Aorta (tissue), 5 donors: ENCODE data around the gene THRB. TPM values are rescaled to one million over a fixed set of nuclear protein-coding genes. Genes with fewer than 3 reads are reported as not detected.

ENCODE experiments used
- ATAC-seq: fragments of 200-7000 bp; cut with Tn5 transposase; one replicate; pipeline ENCODE4 v1.9.1; 2022; ENCODE audit warnings: moderate library complexity; ENCODE audit not compliant: low FRiP score
- DNase-seq, 2 donors: peaks; one replicate each; pipeline ENCODE4 v3.0.0-alpha.2; 2020
- H3K27ac ChIP-seq, 2 donors: one replicate each; pipeline ENCODE4 v1.5.1; 2013; ENCODE audit warnings: low read length in 2 of 2, mild to moderate bottlenecking in 2 of 2, moderate library complexity in 2 of 2, control low read depth in 1 of 2, inconsistent platforms in 1 of 2, low read depth in 1 of 2
- H3K27me3 ChIP-seq, 2 donors: one replicate each; pipeline ENCODE4 v1.6.1; 2013; ENCODE audit warnings: control low read depth in 1 of 2, low read length in 1 of 2, mild to moderate bottlenecking in 1 of 2, moderate library complexity in 1 of 2; ENCODE audit not compliant: insufficient read depth in 2 of 2, control insufficient read depth in 1 of 2
- H3K36me3 ChIP-seq, 2 donors: one replicate each; pipeline ENCODE4 v1.6.1; 2013; ENCODE audit warnings: control low read depth in 1 of 2, low read length in 1 of 2, mild to moderate bottlenecking in 1 of 2; ENCODE audit not compliant: insufficient read depth in 2 of 2, control insufficient read depth in 1 of 2
- H3K4me1 ChIP-seq, 2 donors: one replicate each; pipeline ENCODE4 v1.6.1; 2013; ENCODE audit warnings: low read length in 2 of 2, control low read depth in 1 of 2, mild to moderate bottlenecking in 1 of 2, moderate library complexity in 1 of 2; ENCODE audit not compliant: insufficient read depth in 2 of 2, control insufficient read depth in 1 of 2
- H3K4me3 ChIP-seq, 2 donors: one replicate each; pipeline ENCODE4 v1.5.1; 2013; ENCODE audit warnings: low read length in 2 of 2, control low read depth in 1 of 2, mild to moderate bottlenecking in 1 of 2
- H3K9me3 ChIP-seq: one replicate; pipeline ENCODE4 v1.6.1; 2013; ENCODE audit warnings: mild to moderate bottlenecking, low read length; ENCODE audit not compliant: control insufficient read depth
- WGBS, 2 donors: extraction: QIAGEN DNeasy Blood & Tissue Kit; methylation state at CpG; one replicate each; pipeline ENCODE4 v1.1.7; 2013; 5-methylcytosine and 5-hydroxymethylcytosine counted together
- intact Hi-C, 2 donors: fragments of 100-400 bp; cut with DNase I; formaldehyde crosslinking; loops; one replicate each; pipeline versions ENCODE4 v1.14.2 to v1.15.0; 2022
- polyA plus RNA-seq, 2 donors: library from polyadenylated mRNA; stranded (reverse); fragments of 200-250 nt; gene quantifications; one replicate each; pipeline ENCODE4 v1.2.3, GENCODE V29; 2013
- total RNA-seq, 2 donors: library from RNA; stranded (reverse); fragmentation: NEBNext Ultra II Directional; extraction: Animal tissue kit (Norgen Biotek cat#: 25700); gene quantifications; one replicate each; pipeline ENCODE4 v1.2.1, GENCODE V29; 2021
- donor health status: healthy with polysubstance abuse.
- donor health status: Bipolar disorder and iron deficiency.
- donor health status: DM: no; HTN: no; CAD: no.
- donor health status: DM: no; HTN: no; CAD: no.
- donor health status: DM: yes; HTN: yes; CAD: no.

Gene THRB
- total and polyA plus RNA-seq, 4 donors = 20.2 to 77.9 (median 42.8) TPM

GRCh38 chr3:24520101-24520495 lies 25.4 kb upstream of the THRB start:
- Histone ChIP-seq H3K9me3 (no peaks in the 10 kb centered on the region), H3K27me3 (no peaks in the 10 kb centered on the region), H3K27ac (no peak overlapping the region), H3K4me3 (no peak overlapping the region), H3K4me1 (peaks cover 0 to 4% of the 10 kb centered on the region in 2 donors), H3K36me3 (no peaks in the 10 kb centered on the region)
- 94 to 99% methylated on average over 2 of the region's 2 CpGs for WGBS, 2 donors
- ATAC-seq (no peak), DNase-seq (no peak)
- intact Hi-C loops = no loop called here

DNA sequence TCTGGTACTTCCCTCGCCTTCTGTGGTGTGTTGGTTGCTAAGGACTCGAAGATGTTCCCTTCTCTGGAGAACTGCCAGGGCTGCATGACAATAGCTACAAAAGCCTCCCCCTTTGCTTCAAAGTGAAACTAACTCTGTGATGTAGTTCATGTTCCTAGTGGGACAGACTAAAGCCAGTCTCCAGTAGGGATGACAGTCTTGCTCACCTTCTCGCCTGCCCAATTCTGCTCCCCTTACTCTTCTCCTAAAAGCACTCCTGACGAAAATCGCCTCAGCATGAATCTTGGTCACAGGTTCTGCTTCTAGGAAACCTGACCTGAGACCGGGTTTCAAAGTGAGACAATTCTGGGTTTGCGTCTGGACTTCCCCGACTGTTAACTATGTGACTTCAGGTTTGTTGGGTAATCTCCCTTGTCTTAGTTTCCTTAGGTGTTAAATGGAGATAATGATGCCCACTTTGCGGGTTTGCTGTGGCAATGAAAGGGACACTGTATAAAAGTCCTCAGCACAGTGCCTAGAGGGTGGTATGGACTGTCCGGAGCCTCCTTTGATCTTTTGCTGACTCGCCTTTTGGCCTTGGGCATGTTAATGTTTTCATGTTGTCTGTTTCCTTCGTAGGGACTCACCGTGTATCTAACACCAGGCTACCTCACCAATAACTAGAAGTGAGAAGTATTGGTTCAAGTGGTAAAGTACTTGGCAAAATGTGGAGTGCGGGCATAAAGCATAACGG lies 24.9 kb upstream of the THRB start:
- intact Hi-C loops = no loop called here
- ATAC-seq = no peak
- no peak for DNase-seq
- H3K27ac ChIP-seq = no peak overlapping the region
- H3K27me3 ChIP-seq = no peaks in the 10 kb centered on the region
- no peaks in the 10 kb centered on the region for H3K9me3 ChIP-seq
- WGBS, 2 donors = 94% methylated on average over 15 of the region's 15 CpGs
- peaks cover 0 to 3% of the 10 kb centered on the region in 2 donors for H3K4me1 ChIP-seq
- no peak overlapping the region for H3K4me3 ChIP-seq
- H3K36me3 ChIP-seq = no peaks in the 10 kb centered on the region

- Histone ChIP-seq H3K4me1 (no peaks in the 10 kb centered on the region), H3K4me3 (no peak overlapping the region), H3K27me3 (no peaks in the 10 kb centered on the region), H3K27ac (no peak overlapping the region), H3K9me3 (no peaks in the 10 kb centered on the region), H3K36me3 (no peaks in the 10 kb centered on the region)
- DNase-seq (peak in 1 of 2 donors; percentile 31), ATAC-seq (no peak)
- 94 to 99% methylated on average over 4 of the region's 4 CpGs for WGBS, 2 donors
- intact Hi-C loops = no loop called here
Observed at GRCh38 chr3:24518990-24519367, 24.3 kb upstream of the THRB start.

DNA sequence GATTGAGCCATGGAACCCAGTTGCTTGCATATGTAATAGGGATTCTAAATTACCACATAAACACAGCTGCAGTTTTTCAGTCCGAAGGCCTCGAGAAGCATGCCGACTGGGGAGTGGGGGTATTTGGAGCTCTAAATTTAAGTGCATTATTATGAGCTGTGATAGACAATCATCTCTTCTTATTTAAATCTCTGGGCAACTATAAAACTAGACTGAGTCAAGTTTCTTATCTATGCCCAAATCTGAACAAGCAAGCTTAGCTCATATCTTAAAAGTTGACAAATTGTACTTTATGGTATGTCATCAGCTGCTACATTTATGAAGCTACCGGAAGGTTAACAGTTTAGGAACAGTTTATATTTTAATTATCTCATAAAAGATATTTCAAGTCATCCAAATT lies 19.5 kb upstream of the THRB start:
- ATAC-seq (no peak), DNase-seq (no peak)
- no peak overlapping the region for H3K27ac ChIP-seq
- no peaks in the 10 kb centered on the region for H3K9me3 ChIP-seq
- peaks cover 0 to 2% of the 10 kb centered on the region in 2 donors for H3K4me1 ChIP-seq
- H3K36me3 ChIP-seq = no peaks in the 10 kb centered on the region
- intact Hi-C loops = no loop called here
- H3K27me3 ChIP-seq = no peaks in the 10 kb centered on the region
- WGBS, 2 donors = 48 to 65% methylated on average over 4 of the region's 4 CpGs
- H3K4me3 ChIP-seq = no peak overlapping the region

DNA sequence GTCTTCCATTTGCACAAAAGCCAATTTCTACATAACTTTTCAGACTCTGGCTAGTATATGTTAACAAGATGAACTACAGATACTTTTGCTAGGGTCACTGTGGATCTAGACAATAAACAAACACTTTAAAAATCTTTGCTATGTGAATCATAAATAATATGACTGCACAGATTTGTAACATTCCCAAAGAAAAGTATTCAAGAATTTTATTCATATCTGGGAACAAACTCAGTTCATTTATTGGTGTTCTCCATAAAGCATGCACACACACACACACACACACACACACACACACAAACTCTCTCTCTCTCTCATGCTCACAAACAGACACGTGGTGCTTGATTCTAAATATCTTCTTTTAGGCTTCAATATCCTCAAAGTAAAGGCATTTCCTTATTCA lies 18.8 kb upstream of the THRB start:
- intact Hi-C loops = no loop called here
- Histone ChIP-seq H3K4me1 (peaks cover 0 to 2% of the 10 kb centered on the region in 2 donors), H3K4me3 (no peak overlapping the region), H3K27ac (no peak overlapping the region), H3K9me3 (no peaks in the 10 kb centered on the region), H3K36me3 (no peaks in the 10 kb centered on the region), H3K27me3 (no peaks in the 10 kb centered on the region)
- no peak for ATAC-seq
- WGBS, 2 donors = 4 to 5% methylated on average over 1 of the region's 1 CpG
- DNase-seq = no peak

- no peak overlapping the region for H3K4me3 ChIP-seq
- no peak for DNase-seq
- H3K36me3 ChIP-seq = no peaks in the 10 kb centered on the region
- ATAC-seq = no peak
- H3K27ac ChIP-seq = peak overlapping the region in 1 of 2 donors; percentile 40
- no peaks in the 10 kb centered on the region for H3K9me3 ChIP-seq
- H3K4me1 ChIP-seq = peaks cover 2% of the 10 kb centered on the region in 2 donors
- H3K27me3 ChIP-seq = no peaks in the 10 kb centered on the region
- 47% methylated on average over 5 of the region's 5 CpGs for WGBS, 2 donors
- intact Hi-C loops = no loop called here
Observed at GRCh38 chr3:24512564-24513197, 18.0 kb upstream of the THRB start.

- DNase-seq (no peak), ATAC-seq (no peak)
- Histone ChIP-seq H3K36me3 (no peaks in the 10 kb centered on the region), H3K27ac (no peak overlapping the region), H3K9me3 (no peaks in the 10 kb centered on the region), H3K4me3 (no peak overlapping the region), H3K27me3 (no peaks in the 10 kb centered on the region), H3K4me1 (peaks cover 2 to 3% of the 10 kb centered on the region in 2 donors)
- intact Hi-C loops = no loop called here
- 95 to 97% methylated on average over 5 of the region's 5 CpGs for WGBS, 2 donors
Observed at GRCh38 chr3:24510030-24510648, 15.5 kb upstream of the THRB start.

DNA sequence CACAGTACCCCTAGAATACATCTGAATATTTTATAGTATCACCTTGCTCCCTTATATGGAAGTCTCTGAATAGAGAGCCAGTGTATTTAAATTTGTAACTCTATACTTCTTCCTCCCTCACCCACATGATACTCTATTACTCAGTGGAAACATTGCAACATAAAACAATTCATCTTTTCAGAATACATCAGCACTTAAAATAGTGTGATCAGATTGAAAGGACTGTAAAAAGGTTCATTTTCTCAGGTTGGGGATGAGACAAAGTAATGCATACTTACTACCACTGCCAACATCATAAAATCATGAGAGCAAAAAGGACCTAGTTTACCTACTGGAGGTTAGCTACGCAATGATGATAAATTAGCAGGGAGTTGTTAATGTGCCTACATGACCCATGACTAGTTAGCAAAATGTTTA lies 13.8 kb upstream of the THRB start:
- WGBS, 2 donors = 97 to 98% methylated on average over 1 of the region's 1 CpG
- H3K27me3 ChIP-seq = no peaks in the 10 kb centered on the region

More for the DNA sequence above, 13.8 kb upstream of the THRB start:
- ATAC-seq (peak; percentile 49), DNase-seq (no peak)
- H3K9me3 ChIP-seq = no peaks in the 10 kb centered on the region
- no peak overlapping the region for H3K4me3 ChIP-seq
- intact Hi-C loops = no loop called here
- H3K4me1 ChIP-seq = peaks cover 2 to 3% of the 10 kb centered on the region in 2 donors
- H3K36me3 ChIP-seq = no peaks in the 10 kb centered on the region
- H3K27ac ChIP-seq = no peak overlapping the region
